ENCODE results near the gene KAZN.

KAZN gene

GRCh38 chr1:14677292-14677971 is 78.9 kb downstream of the KAZN start:
- no peak for DNase-seq (ENCODE audit: low read depth)

- no peak for DNase-seq (ENCODE audit: low read depth)
Measured at GRCh38 chr1:14678011-14678638, 79.6 kb downstream of the KAZN start.

- no peak for DNase-seq (ENCODE audit: low read depth)
Measured at GRCh38 chr1:14679027-14679688, 80.7 kb downstream of the KAZN start.

GRCh38 chr1:14681182-14681581 is 82.7 kb downstream of the KAZN start:
- no peak for DNase-seq (ENCODE audit: low read depth)

GRCh38 chr1:14682941-14683621 is 84.6 kb downstream of the KAZN start:
- DNase-seq (ENCODE audit: low read depth) = no peak

GRCh38 chr1:14685078-14685477 is 86.6 kb downstream of the KAZN start:
- no peak for DNase-seq (ENCODE audit: low read depth)

GRCh38 chr1:14686701-14687100 is 88.2 kb downstream of the KAZN start:
- no peak for DNase-seq (ENCODE audit: low read depth)

- no peak for DNase-seq (ENCODE audit: low read depth)
Measured at GRCh38 chr1:14687147-14687546, 88.7 kb downstream of the KAZN start.

- DNase-seq (ENCODE audit: low read depth) = no peak
Measured at GRCh38 chr1:14689996-14690615, 91.6 kb downstream of the KAZN start.

GRCh38 chr1:14693949-14694348 is 95.5 kb downstream of the KAZN start:
- no peak for DNase-seq (ENCODE audit: low read depth)

GRCh38 chr1:14694589-14694988 is 96.1 kb downstream of the KAZN start:
- no peak for DNase-seq (ENCODE audit: low read depth)

- no peak for DNase-seq (ENCODE audit: low read depth)
Measured at GRCh38 chr1:14696761-14697160, 98.3 kb downstream of the KAZN start.

- no peak for DNase-seq (ENCODE audit: low read depth)
Measured at GRCh38 chr1:14697353-14697752, 98.9 kb downstream of the KAZN start.

- no peak for DNase-seq (ENCODE audit: low read depth)
Measured at GRCh38 chr1:14698314-14698713, 99.8 kb downstream of the KAZN start.

- DNase-seq (ENCODE audit: low read depth) = no peak
Measured at GRCh38 chr1:14699620-14700019, 101.1 kb downstream of the KAZN start.

GRCh38 chr1:14704846-14705245 is 106.4 kb downstream of the KAZN start:
- no peak for DNase-seq (ENCODE audit: low read depth)

GRCh38 chr1:14705824-14706223 is 107.3 kb downstream of the KAZN start:
- DNase-seq (ENCODE audit: low read depth) = no peak

- no peak for DNase-seq (ENCODE audit: low read depth)
Measured at GRCh38 chr1:14706631-14707030, 108.1 kb downstream of the KAZN start.

- DNase-seq (ENCODE audit: low read depth) = no peak
Measured at GRCh38 chr1:14707531-14708445, 109.3 kb downstream of the KAZN start.

- no peak for DNase-seq (ENCODE audit: low read depth)
Measured at GRCh38 chr1:14710331-14710730, 111.8 kb downstream of the KAZN start.

GRCh38 chr1:14712136-14712535 is 113.7 kb downstream of the KAZN start:
- DNase-seq (ENCODE audit: low read depth) = no peak
